T follicular helper cell (primary cell): ENCODE results near the gene ADAMTS2.
"Not testable (repeated sequence)": the region's sequence is repeated elsewhere in the genome, so short reads cannot be mapped to it uniquely, and the experiment has no call there.

ENCODE experiments used
- DNase-seq: peaks from one replicate; pipeline ENCODE4 v3.0.0-alpha.2; 2020; ENCODE audit warnings: low read depth

The ADAMTS2 gene

GRCh38 chr5:179111267-179112207 is 233.7 kb downstream of the ADAMTS2 start:
- no peak for DNase-seq

GRCh38 chr5:179110528-179110927 is 234.7 kb downstream of the ADAMTS2 start:
- DNase-seq: no peak

GRCh38 chr5:179101282-179101681 is 244.0 kb downstream of the ADAMTS2 start:
- DNase-seq: not testable (repeated sequence)

GRCh38 chr5:179089502-179089901 is 255.8 kb downstream of the ADAMTS2 start:
- DNase-seq: no peak

- DNase-seq: no peak
These were observed 264.5 kb downstream of the ADAMTS2 start for GRCh38 chr5:179080724-179081123.

GRCh38 chr5:179079165-179079987 is 265.9 kb downstream of the ADAMTS2 start:
- DNase-seq: no peak

GRCh38 chr5:179065703-179066102 is 279.6 kb downstream of the ADAMTS2 start:
- no peak for DNase-seq

- no peak for DNase-seq
These were observed 284.2 kb downstream of the ADAMTS2 start for GRCh38 chr5:179061025-179061424.
